ENCODE measurements around the gene HPS6. TPM values are rescaled to one million over a fixed set of nuclear protein-coding genes. Genes with fewer than 3 reads are reported as not detected.

Gene HPS6
- total RNA-seq (10 to 100 TPM in 2 of 6 donors, 1 to 10 TPM in 4; 6.2 to 11.6 (median 8.6) TPM), polyA plus RNA-seq (1 to 10 TPM; 5.2 to 6.8 TPM)

DNA sequence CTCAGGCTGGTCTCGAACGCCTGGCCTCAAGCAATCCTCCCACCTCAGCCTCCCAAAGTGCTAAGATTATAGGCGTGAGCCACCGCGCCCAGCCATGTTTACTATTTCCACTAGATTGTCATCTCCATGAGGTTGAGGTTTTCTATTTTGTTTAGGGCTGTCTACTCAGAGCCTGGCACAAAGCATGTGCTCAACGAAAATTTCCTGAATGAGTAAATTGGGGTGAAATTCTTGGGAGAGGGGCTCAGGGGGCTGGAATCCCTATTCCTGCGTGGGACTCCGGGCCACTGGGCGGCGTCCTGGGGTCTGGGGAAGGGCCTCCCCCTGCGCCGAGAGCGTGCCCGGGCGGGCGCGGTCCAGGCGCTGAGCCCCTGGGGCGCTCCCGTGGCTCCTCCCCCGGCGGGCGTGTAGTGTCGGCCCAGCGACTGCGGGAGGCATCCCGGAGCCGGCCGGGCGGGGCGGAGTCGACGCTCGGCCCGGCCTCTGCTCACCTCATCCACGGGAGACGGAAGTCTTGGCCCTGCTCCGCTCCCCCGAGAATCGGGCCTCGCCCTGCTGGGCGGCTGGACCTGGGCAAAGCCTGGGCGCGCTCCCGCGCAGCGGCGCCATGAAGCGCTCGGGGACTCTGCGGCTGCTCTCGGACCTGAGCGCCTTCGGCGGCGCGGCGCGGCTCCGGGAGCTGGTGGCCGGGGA is at the start of gene HPS6:
TSS of gene HPS6 (plus strand) at position 482 of the 693 bp plus-strand sequence. CDS start at position 608, 126 bp downstream.
- TF ChIP-seq, protein P1, sequence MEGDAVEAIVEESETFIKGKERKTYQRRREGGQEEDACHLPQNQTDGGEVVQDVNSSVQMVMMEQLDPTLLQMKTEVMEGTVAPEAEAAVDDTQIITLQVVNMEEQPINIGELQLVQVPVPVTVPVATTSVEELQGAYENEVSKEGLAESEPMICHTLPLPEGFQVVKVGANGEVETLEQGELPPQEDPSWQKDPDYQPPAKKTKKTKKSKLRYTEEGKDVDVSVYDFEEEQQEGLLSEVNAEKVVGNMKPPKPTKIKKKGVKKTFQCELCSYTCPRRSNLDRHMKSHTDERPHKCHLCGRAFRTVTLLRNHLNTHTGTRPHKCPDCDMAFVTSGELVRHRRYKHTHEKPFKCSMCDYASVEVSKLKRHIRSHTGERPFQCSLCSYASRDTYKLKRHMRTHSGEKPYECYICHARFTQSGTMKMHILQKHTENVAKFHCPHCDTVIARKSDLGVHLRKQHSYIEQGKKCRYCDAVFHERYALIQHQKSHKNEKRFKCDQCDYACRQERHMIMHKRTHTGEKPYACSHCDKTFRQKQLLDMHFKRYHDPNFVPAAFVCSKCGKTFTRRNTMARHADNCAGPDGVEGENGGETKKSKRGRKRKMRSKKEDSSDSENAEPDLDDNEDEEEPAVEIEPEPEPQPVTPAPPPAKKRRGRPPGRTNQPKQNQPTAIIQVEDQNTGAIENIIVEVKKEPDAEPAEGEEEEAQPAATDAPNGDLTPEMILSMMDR (IDR thresholded peaks at IDR 0.05) = no peak
- H3K27ac ChIP-seq = peak within 1 kb of the TSS; percentile 90 to 95 (median 90)
- DNase-seq = peak; percentile 90 to 96 (median 92)
- peak; percentile 97 to 98 (median 97) for ATAC-seq
- H3K4me1 ChIP-seq = peaks cover 7 to 18% (median 9%) of the 10 kb centered on the region in 3 donors
- H3K36me3 ChIP-seq = no peaks in the 10 kb centered on the region
- 1 to 3% methylated on average over 48 to 61 of the region's 61 CpGs for WGBS, 2 donors
- intact Hi-C loops (cut with DNase I) = no loop called here
- H3K4me3 ChIP-seq = peak within 1 kb of the TSS; percentile 96 to 99 (median 98)
- no peaks in the 10 kb centered on the region for H3K9me3 ChIP-seq
- H3K27me3 ChIP-seq = no peaks in the 10 kb centered on the region
- FAIRE-seq = no peak

DNA sequence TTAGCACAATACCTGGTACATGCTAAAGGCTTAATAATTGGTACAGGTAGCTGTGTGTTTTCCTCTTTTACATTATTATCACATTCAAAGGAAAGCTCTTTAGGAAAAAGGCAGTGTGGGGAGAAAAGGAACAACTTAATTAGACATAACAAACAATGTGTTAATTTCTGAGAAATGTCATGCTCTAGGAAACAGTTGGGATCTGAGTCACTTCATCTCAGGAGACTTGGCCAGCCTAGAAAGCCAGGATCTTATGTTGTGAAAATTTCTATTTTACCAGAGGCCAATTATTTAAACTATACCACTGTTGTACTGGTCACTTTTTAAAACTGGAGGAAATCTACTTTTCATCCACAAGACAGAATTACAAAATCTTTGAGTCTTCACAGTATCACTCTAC is 48.7 kb upstream of the HPS6 start:
- no peak for DNase-seq
- Histone ChIP-seq H3K9me3 (no peaks in the 10 kb centered on the region), H3K27ac (no peak overlapping the region), H3K4me1 (no peaks in the 10 kb centered on the region), H3K4me3 (no peak overlapping the region), H3K36me3 (peaks cover 0 to 7% (median 7%) of the 10 kb centered on the region in 3 donors), H3K27me3 (no peaks in the 10 kb centered on the region)
- ATAC-seq = no peak
- intact Hi-C loops (cut with DNase I) = loop anchor here in 2 of 3 donors (10.0 kb wide), 2 partner anchors 172 to 182 kb away; partner anchors contain the start of gene KCNIP2 (in 1 of the 2)
- TF ChIP-seq, protein P1 (IDR thresholded peaks at IDR 0.05) = no peak
- FAIRE-seq = no peak

DNA sequence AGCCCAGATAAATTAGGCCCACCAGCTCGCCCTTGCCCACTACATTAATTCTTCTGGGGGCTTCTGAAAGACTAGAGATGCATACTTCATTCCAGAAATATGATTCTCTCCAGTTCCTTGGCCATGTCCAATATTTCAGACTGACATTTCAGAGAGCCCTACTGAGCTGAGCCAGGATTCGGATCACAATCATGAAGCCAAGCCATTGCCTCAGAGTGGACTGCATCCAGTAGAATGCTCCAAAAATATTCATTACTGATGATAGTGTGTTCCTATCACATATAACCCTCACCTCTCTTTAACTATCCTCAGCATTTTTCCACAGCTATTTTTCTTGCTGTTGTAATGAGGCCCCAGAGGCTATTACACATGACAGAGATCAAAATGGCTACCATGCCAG is 47.9 kb upstream of the HPS6 start:
- DNase-seq (no peak), FAIRE-seq (no peak), ATAC-seq (no peak)
- H3K4me1 ChIP-seq = no peaks in the 10 kb centered on the region
- peaks cover 0 to 7% (median 7%) of the 10 kb centered on the region in 3 donors for H3K36me3 ChIP-seq
- WGBS, 2 donors = 85 to 92% methylated on average over 2 of the region's 2 CpGs
- TF ChIP-seq, protein P1 (IDR thresholded peaks at IDR 0.05) = no peak
- H3K27me3 ChIP-seq = no peaks in the 10 kb centered on the region
- no peaks in the 10 kb centered on the region for H3K9me3 ChIP-seq
- H3K27ac ChIP-seq = no peak overlapping the region
- intact Hi-C loops (cut with DNase I) = loop anchor here in 2 of 3 donors (10.0 kb wide), 2 partner anchors 172 to 182 kb away; partner anchors contain the start of gene KCNIP2 (in 1 of the 2)
- H3K4me3 ChIP-seq = no peak overlapping the region

DNA sequence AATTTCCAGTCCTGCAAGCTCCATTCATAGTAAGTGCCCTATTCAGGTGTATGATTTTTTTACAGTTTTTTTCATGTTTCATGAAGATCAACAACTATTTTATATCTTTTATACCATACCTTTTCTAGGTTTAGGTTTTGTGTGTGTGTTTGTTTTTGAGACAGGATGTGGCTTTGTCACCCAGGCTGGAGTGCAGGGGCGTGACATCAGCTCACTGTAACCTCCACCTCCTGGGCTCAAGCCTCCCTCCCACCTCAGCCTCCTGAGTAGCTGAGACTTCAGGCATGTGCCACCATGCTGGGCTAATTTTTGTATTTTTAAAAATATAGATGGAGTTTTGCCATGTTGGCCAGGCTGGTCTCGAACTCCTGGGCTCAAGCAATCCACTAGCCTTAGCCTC is 44.2 kb upstream of the HPS6 start:
- intact Hi-C loops (cut with DNase I) = no loop called here
- H3K4me3 ChIP-seq = no peak overlapping the region
- no peak overlapping the region for H3K27ac ChIP-seq
- H3K27me3 ChIP-seq = no peaks in the 10 kb centered on the region
- TF ChIP-seq, protein P1 (IDR thresholded peaks at IDR 0.05) = no peak
- ATAC-seq = no peak
- DNase-seq = no peak
- peaks cover 0 to 23% (median 7%) of the 10 kb centered on the region in 3 donors for H3K36me3 ChIP-seq
- 94 to 97% methylated on average over 2 of the region's 2 CpGs for WGBS, 2 donors
- no peaks in the 10 kb centered on the region for H3K4me1 ChIP-seq
- no peaks in the 10 kb centered on the region for H3K9me3 ChIP-seq
- no peak for FAIRE-seq

DNA sequence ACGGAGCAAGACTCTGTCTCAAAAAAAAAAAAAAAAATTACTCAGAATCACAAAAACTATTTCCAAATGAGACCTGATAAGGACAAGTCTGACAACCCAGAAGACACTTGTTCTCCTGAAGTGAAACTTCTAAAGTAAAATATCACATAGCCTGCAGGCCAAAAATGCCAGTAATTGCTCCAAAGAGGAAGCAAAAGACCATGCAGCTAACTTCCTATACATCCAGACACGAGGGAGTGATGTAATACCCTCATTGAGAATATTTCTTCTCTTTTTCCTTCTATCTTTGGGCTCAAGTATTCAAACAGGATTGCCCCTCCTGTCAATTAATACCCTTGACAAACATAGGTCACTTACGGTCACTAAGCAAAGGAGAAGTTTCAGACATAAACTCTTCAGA is 40.4 kb upstream of the HPS6 start:
- FAIRE-seq (no peak), ATAC-seq (peak in 1 of 4 donors; percentile 40), DNase-seq (no peak)
- H3K27ac ChIP-seq = no peak overlapping the region
- no peak overlapping the region for H3K4me3 ChIP-seq
- no peaks in the 10 kb centered on the region for H3K4me1 ChIP-seq
- H3K36me3 ChIP-seq = peaks cover 0 to 49% (median under 1%) of the 10 kb centered on the region in 3 donors
- no peaks in the 10 kb centered on the region for H3K9me3 ChIP-seq
- H3K27me3 ChIP-seq = no peaks in the 10 kb centered on the region
- TF ChIP-seq, protein P1 (IDR thresholded peaks at IDR 0.05) = no peak
- 83 to 85% methylated on average over 3 of the region's 3 CpGs for WGBS, 2 donors
- intact Hi-C loops (cut with DNase I) = no loop called here

Data from pancreas (tissue), 10 donors.